Activated T-helper 1 cell treated with anti-CD3 and anti-CD28 coated beads, Interleukin-12 subunit alpha, Interleukin-12 subunit beta, Interleukin-2, Interleukin-4 antibody, amounts not matched to agents 30 ng/mL and 10 ng/mL and 1 ng/mL, durations not matched to agents 14 hours and 24 hours and 36 hours (primary cell): ENCODE results near the gene MYT1. TPM values are rescaled to one million over a fixed set of nuclear protein-coding genes. Genes with fewer than 3 reads are reported as not detected.
"Not testable (repeated sequence)": the region's sequence is repeated elsewhere in the genome, so short reads cannot be mapped to it uniquely, and the experiment has no call there.

Source experiments
- DNase-seq: peaks from one replicate; pipeline ENCODE4 v3.0.0; 2021; ENCODE audit warnings: low spot score
- H3K27ac Mint-ChIP-seq: one replicate; pipeline ENCODE4 v1.8.0; 2021; ENCODE audit warnings: mild to moderate bottlenecking, mixed read lengths
- H3K27me3 Mint-ChIP-seq: one replicate; pipeline ENCODE4 v1.8.0; 2022; ENCODE audit warnings: mild to moderate bottlenecking, moderate library complexity, mixed read lengths; ENCODE audit not compliant: insufficient read depth
- H3K36me3 Mint-ChIP-seq: one replicate; pipeline ENCODE4 v1.8.0; 2021; ENCODE audit warnings: low read depth, mixed read lengths
- H3K4me1 Mint-ChIP-seq: one replicate; pipeline ENCODE4 v1.8.0; 2021; ENCODE audit warnings: low read depth, mixed read lengths
- H3K4me3 Mint-ChIP-seq: one replicate; pipeline ENCODE4 v1.8.0; 2021; ENCODE audit warnings: mild to moderate bottlenecking, moderate library complexity, mixed read lengths
- H3K9me3 Mint-ChIP-seq: one replicate; pipeline ENCODE4 v1.8.0; 2021; ENCODE audit warnings: mixed read lengths
- intact Hi-C: fragments of 100-400 bp; cut with micrococcal nuclease; formaldehyde crosslinking; loops from one replicate; pipeline ENCODE4 v1.15.1; 2024
- total RNA-seq: library from RNA; stranded (reverse); gene quantifications from 2 replicates; pipeline ENCODE4 v1.2.3, GENCODE V29; 2022

The MYT1 gene
- total RNA-seq, 1 donor from 2014 or later = not detected

DNA sequence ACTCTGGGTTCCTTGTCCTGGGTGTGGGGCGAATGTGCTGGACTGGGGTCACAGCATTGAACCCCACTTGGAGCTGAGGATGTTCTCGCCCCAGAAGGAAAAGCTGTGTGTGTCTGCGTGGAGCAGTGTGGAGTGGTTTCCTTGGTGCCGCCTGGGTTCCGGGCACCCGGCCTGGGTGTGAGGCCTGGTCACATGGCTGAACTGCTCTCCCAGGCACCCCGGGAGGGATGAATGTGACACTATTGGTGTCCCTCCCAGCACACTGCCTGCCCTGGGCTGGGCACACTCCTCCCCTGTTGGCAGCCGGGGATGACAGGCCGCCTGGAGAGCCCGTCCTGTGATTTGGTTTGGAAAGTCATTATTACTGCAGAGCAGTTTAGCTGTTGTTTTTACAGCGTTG is 12.3 kb downstream of the MYT1 start:
- no peak overlapping the region for H3K27ac Mint-ChIP-seq
- intact Hi-C loops = no loop called here

DNA sequence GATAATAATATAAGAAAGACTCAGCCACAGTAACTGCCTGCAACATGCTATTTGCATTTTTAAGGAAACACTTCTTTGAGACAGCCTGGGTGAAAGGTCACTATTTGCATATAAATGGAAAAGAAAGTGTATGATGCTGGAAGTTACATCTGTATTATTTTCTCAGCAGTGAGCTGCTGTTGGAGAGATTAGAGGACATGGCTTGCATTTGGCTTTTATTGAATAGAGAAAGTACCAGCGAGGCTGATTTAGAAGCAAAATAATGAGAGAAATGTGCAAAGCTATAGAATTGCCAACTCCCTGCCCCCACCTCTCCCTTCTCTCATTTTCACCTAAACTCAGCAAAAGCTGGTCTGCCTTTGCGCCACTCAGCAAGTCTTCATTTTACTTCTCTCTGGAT is 12.7 kb downstream of the MYT1 start:
- DNase-seq = no peak
- Mint-ChIP-seq H3K4me3 (no peak overlapping the region), H3K9me3 (peaks cover 7% of the 10 kb centered on the region), H3K27me3 (peaks cover 6% of the 10 kb centered on the region), H3K36me3 (no peaks in the 10 kb centered on the region), H3K4me1 (no peaks in the 10 kb centered on the region), H3K27ac (no peak overlapping the region)
- intact Hi-C loops = no loop called here

More for the DNA sequence above, 12.3 kb downstream of the MYT1 start:
- DNase-seq = no peak
- Mint-ChIP-seq H3K27me3 (peaks cover 6% of the 10 kb centered on the region), H3K4me3 (no peak overlapping the region), H3K9me3 (peaks cover 7% of the 10 kb centered on the region), H3K36me3 (no peaks in the 10 kb centered on the region), H3K4me1 (no peaks in the 10 kb centered on the region)

DNA sequence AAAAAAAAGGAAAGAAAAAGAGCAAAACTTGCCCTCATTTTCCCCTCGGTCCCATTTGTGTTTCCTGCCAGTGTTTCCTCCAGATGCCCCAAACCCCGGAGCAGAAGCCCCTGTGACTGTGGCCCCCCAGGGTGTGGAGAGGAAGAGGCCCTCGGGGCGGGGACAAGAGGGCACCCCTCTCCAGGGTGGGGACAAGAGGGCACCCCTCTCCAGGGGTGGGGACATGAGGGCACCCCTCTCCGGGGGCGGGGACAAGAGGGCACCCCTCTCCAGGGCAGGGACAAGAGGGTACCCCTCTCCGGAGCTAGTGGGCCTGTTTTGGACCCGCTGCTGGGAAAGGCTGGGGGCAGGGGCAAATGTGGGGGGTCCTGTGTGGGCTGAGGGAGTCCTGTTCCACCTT is 13.1 kb downstream of the MYT1 start:
- H3K27ac Mint-ChIP-seq = no peak overlapping the region
- DNase-seq = no peak
- peaks cover 6% of the 10 kb centered on the region for H3K27me3 Mint-ChIP-seq
- peaks cover 7% of the 10 kb centered on the region for H3K9me3 Mint-ChIP-seq
- H3K4me3 Mint-ChIP-seq = no peak overlapping the region
- H3K4me1 Mint-ChIP-seq = no peaks in the 10 kb centered on the region
- no peaks in the 10 kb centered on the region for H3K36me3 Mint-ChIP-seq
- intact Hi-C loops = no loop called here

DNA sequence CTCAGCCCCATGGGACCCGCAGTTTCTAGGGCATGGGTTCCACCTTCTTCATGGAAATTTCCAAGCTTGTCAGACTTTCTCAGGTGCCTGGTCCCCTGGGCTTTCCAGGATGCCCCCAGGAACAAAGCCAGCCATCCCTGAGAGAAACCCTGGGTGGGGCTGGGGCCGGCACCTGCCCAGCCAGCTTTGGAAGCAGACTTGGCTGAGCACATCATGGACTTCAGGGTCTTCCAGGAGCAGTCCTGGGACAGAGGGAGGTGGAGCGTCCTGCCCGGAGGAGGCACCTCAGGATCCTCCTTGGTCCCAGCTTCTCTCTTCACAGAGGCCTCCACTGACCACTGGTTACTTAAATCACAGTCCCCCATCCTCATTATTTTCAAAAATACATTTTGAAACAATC is 13.5 kb downstream of the MYT1 start:
- Mint-ChIP-seq H3K4me3 (no peak overlapping the region), H3K9me3 (peaks cover 7% of the 10 kb centered on the region), H3K27me3 (peaks cover 6% of the 10 kb centered on the region), H3K36me3 (no peaks in the 10 kb centered on the region), H3K4me1 (no peaks in the 10 kb centered on the region), H3K27ac (no peak overlapping the region)
- no peak for DNase-seq
- intact Hi-C loops = no loop called here

DNA sequence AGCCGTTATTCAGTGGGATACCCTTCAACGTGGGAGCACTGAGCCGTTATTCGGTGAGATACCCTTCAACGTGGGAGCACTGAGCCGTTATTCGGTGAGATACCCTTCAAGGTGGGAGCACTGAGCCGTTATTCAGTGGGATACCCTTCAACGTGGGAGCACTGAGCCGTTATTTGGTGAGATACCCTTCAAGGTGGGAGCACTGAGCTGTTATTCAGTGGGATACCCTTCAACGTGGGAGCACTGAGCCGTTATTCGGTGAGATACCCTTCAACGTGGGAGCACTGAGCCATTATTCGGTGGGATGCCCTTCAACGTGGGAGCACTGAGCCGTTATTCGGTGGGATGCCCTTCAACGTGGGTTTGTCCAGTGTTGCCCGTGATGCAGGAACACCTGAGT is 14.7 kb downstream of the MYT1 start:
- H3K4me1 Mint-ChIP-seq, H3K36me3 Mint-ChIP-seq, H3K27me3 Mint-ChIP-seq, H3K27ac Mint-ChIP-seq, H3K4me3 Mint-ChIP-seq, H3K9me3 Mint-ChIP-seq, DNase-seq, intact Hi-C loops: not testable (repeated sequence)

DNA sequence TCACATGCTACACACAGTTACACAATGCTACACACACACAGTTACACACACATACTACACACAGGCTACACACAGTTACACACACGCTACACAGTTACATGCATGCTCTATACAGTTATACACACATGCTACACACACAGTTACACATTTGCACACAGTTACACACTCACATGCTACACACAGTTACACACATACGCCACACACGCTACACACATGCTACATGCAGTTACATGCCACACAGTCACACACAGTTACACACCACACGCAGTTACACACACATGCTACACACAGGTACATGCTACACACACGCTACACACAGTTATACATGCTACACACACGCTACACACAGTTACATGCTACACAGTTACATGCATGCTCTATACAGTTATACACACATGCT is 15.6 kb downstream of the MYT1 start:
- Mint-ChIP-seq H3K36me3 (no peaks in the 10 kb centered on the region), H3K9me3 (peaks cover 8% of the 10 kb centered on the region), H3K4me3 (no peak overlapping the region), H3K27ac (no peak overlapping the region), H3K4me1 (no peaks in the 10 kb centered on the region), H3K27me3 (peaks cover 2% of the 10 kb centered on the region)
- DNase-seq = no peak
- intact Hi-C loops = no loop called here

DNA sequence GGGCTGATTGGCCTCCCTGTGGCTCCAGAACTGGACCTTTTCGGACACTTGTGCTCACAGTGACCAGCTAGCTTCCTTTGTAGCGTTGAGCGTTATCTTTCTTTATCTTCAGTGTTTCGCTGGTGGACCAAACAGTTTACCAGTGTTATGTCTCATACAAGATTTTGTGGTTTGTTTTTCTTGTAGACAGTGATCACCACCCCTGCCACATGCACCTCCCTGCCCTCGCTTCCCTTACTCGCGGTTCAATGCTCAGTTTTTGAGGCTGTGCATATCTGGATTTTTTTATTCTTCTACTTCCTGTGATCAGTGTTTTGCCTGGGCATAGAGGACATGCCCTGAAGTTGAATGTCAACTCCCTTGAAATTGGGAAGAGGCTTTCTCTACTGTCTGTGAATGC is 16.4 kb downstream of the MYT1 start:
- Mint-ChIP-seq H3K4me3 (no peak overlapping the region), H3K4me1 (no peaks in the 10 kb centered on the region)
- no peak for DNase-seq

DNA sequence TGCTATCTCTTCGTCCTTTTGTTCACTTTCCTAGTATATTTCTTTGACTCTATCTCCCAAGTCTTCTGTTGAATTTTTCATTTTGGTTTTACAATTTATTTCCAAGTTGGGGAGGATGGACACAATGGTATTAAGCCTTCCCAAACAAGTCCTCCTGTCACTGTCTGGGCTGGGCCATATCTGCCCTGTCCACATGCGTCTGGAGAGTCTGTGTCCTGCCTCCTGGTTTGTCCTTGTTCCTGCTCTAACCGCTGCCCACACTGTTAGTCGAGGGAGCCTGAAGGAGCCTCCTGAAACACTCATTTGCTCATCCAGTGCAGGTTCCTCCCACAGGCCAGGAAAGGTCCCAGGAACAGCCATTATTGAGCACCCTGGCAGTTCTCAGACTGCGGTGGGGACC is 17.1 kb downstream of the MYT1 start:
- intact Hi-C loops = no loop called here
- Mint-ChIP-seq H3K4me1 (no peaks in the 10 kb centered on the region), H3K27ac (no peak overlapping the region)

More for the DNA sequence above, 16.4 kb downstream of the MYT1 start:
- Mint-ChIP-seq H3K27me3 (peaks cover 2% of the 10 kb centered on the region), H3K27ac (no peak overlapping the region), H3K36me3 (no peaks in the 10 kb centered on the region), H3K9me3 (peaks cover 12% of the 10 kb centered on the region)
- intact Hi-C loops = no loop called here

DNA sequence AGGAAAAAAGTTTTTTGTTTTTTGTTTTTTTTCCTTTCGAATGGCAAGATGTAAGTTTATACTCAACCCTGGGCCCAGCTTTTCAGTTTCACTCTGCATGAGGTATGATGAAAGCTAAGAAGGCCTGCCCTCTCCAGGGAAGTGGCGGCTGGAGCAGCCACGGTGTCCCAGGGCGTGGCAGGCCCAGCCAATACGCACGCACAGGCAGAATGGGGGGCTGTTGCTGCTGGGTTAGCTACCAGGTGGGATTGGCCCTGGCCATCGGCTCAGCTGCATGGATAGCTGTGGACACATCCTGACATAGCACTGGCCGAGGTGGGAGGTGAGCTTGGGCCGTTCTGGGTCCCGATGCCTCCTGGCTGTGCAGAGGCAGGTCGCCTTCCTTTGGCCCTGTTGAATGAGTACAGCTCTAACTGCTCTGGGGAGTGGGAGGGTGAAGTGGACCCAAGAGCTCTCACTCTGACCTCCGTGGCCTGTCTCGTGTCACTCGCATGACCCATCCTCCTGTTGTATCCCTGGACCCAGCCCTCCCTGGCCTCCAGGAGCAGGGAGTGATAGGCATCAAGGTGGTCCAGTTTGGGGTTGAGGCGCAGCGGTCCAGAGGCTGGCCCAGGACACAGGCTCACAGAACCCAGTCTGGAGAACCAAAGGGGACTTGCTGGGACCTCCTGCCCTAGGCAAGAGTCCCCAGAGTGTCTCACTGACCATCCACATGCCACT is 18.1 kb downstream of the MYT1 start:
- Mint-ChIP-seq H3K4me1 (no peaks in the 10 kb centered on the region), H3K4me3 (no peak overlapping the region), H3K27me3 (peaks cover 2% of the 10 kb centered on the region), H3K36me3 (no peaks in the 10 kb centered on the region), H3K27ac (no peak overlapping the region), H3K9me3 (peaks cover 12% of the 10 kb centered on the region)
- no peak for DNase-seq
- intact Hi-C loops = no loop called here

More for the DNA sequence above, 17.1 kb downstream of the MYT1 start:
- Mint-ChIP-seq H3K27me3 (peaks cover 2% of the 10 kb centered on the region), H3K36me3 (no peaks in the 10 kb centered on the region), H3K4me3 (no peak overlapping the region), H3K9me3 (peaks cover 12% of the 10 kb centered on the region)
- DNase-seq = no peak

DNA sequence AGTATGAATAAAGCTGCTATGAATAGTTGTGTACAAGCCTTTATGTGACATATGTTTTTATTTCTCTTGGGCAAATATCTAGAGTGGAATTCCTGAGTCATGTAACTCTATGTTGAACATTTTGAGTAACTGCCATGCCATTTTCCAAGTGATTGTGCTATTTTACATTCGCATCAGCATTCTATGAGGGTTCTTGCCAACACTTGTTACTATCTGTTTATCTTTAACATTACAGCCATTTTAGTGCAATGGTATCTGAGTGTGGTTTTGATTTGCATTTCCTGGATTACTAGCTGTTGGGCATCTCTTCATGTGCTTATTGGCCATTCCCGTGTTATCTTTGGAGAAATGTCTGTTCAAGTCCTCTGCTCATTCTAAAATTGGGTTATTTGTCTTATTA is 19.1 kb downstream of the MYT1 start:
- Mint-ChIP-seq H3K36me3 (no peaks in the 10 kb centered on the region), H3K4me1 (no peaks in the 10 kb centered on the region)

DNA sequence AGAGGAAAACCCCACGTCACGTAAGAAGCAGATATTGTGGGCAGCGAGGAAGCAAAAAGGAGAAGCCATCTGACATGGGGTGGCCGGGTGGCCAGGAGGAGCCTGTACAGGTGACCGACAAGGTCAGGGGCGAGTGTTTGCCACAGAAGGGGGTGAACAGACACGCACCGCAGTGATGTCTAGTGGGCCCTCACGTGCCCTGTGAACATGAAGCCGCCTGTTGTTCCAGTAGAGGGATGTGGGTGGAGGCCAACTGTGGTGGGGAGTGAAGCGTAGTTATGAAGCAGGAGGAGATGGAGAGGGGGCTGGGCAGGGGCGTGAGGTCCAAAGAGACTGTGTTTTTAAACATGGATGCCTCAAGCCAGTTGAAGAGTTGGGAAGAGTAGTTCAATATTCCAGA is 20.5 kb downstream of the MYT1 start:
- DNase-seq = no peak
- no peaks in the 10 kb centered on the region for H3K36me3 Mint-ChIP-seq

More for the DNA sequence above, 19.1 kb downstream of the MYT1 start:
- no peak for DNase-seq
- Mint-ChIP-seq H3K27me3 (no peaks in the 10 kb centered on the region), H3K4me3 (no peak overlapping the region), H3K27ac (no peak overlapping the region), H3K9me3 (peaks cover 12% of the 10 kb centered on the region)
- intact Hi-C loops = no loop called here

DNA sequence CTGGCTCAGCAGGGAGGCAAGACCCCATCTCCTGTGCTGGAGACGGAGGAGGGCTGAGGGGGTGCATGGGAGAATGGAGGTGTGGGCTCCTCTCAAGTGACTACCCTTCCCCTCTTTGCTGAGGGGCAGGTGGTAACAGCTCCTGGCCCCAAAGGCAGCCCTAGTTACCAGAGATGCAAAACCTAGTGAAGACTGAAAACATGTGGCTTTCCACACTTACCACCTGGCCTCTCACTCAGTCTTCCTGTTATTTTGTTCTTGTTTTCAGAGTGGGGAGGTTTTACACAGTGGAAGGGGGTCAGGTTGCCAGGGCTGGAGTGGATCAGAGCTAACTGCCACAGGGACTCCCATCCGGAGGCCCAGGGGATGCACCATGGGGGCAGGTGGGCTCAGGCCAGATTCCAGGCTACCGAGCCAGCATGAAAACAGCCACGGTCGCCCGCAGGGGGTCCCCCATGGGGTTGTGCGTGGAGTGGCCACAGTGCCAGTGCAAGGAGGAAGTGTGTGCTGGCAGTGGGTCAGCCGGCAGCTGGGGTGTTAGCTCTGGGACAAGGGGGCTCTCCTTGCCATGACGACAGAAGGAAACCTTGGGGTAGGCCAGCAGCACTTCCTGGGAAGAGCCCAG is 21.1 kb downstream of the MYT1 start:
- peaks cover 6% of the 10 kb centered on the region for H3K9me3 Mint-ChIP-seq
- no peaks in the 10 kb centered on the region for H3K27me3 Mint-ChIP-seq
- H3K4me3 Mint-ChIP-seq = no peak overlapping the region
- intact Hi-C loops = no loop called here
- H3K36me3 Mint-ChIP-seq = no peaks in the 10 kb centered on the region
- no peak for DNase-seq
- no peaks in the 10 kb centered on the region for H3K4me1 Mint-ChIP-seq
- no peak overlapping the region for H3K27ac Mint-ChIP-seq

More for the DNA sequence above, 20.5 kb downstream of the MYT1 start:
- H3K9me3 Mint-ChIP-seq = peaks cover 9% of the 10 kb centered on the region
- no peak overlapping the region for H3K4me3 Mint-ChIP-seq
- H3K27me3 Mint-ChIP-seq = no peaks in the 10 kb centered on the region
- no peaks in the 10 kb centered on the region for H3K4me1 Mint-ChIP-seq
- intact Hi-C loops = no loop called here
- H3K27ac Mint-ChIP-seq = no peak overlapping the region

DNA sequence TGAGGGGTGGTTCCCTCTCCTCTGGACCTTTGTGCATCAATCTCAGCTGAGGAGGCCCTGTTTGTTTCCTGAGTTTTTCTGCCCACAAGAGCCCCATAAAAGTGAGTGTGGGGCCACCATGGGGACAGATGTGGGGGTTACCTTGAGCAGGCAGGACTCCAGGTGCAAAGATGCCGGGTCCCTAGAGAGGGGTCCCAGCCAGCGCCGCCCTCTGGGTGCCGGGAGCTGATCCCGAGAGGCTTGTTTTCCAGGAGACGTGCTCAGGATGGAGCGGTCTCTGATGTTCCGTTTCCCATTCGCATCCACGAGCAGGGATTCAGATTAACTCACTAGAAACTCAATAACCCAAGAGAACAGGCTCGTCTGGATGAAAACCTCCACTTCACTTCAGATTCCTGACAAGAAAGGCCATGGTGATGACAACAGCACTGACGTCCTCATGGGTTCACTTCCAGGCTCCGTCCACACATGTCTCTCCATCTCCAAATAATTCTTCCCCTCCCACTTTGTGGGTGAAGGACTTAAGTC is 21.9 kb downstream of the MYT1 start:
- no peak for DNase-seq
- Mint-ChIP-seq H3K4me3 (no peak overlapping the region), H3K27ac (no peak overlapping the region), H3K27me3 (no peaks in the 10 kb centered on the region), H3K36me3 (no peaks in the 10 kb centered on the region), H3K9me3 (peaks cover 6% of the 10 kb centered on the region), H3K4me1 (no peaks in the 10 kb centered on the region)
- intact Hi-C loops = no loop called here
